ENCODE results near the gene WDR72.
"Not testable (repeated sequence)": the region's sequence is repeated elsewhere in the genome, so short reads cannot be mapped to it uniquely, and the experiment has no call there.

The WDR72 gene

DNA sequence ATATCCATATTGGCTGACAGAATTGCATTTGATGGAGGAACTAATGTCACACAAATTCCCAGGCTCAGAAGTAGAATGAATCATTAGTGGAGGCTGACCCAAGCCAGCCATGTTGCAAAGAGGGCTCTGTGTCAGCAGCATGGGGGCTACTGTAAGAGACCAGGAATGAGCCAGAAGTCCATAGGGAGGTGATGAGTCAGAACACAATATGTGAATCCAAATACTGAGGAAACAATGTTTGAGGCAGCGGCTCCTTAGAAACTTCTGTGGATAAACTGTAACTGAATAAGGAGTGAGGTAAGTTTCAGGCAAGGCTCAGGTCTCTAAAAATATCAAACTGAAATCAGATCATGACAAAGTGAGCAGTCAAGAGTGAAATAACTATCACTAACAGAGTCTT, 170.7 kb downstream of the WDR72 start:
- DNase-seq, result no peak

DNA sequence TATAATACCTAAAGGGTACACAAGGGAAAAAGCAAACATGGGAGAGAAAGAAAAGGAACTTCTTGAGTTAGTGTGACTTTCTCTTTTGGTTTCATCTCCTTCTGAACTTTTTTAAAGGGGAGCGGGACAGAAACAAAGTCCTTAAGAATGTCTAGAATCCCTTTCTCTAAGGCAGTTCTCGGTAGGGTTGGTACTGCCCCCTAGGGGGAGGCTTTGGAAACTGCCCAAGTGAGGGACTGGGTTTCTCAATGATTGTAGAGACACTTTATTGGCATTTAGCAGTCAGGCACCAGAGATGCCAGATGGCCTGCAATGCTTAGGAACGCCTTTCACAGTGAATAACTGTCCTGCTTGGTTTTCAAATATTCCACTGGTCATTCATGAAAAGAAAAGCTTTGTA, 172.7 kb downstream of the WDR72 start:
- no peak for DNase-seq

DNA sequence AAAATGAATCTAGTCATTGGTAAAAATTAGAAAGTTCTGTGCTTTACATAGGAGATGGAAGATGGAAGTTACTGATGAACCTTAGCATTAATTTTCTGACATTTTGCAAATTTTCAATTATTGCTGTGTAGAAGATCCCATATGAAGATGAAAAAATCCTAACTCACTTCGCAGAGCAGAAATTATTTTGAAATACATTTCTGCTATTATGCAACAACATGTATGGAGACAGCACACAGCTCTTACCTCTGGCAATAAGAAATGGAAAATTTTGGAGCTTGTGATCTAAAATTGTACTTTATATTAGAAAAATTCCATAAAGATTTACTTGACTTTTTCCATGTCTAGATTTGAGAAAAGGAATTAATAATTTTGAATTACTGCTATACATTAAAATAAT, 177.9 kb downstream of the WDR72 start:
- no peak for DNase-seq

DNA sequence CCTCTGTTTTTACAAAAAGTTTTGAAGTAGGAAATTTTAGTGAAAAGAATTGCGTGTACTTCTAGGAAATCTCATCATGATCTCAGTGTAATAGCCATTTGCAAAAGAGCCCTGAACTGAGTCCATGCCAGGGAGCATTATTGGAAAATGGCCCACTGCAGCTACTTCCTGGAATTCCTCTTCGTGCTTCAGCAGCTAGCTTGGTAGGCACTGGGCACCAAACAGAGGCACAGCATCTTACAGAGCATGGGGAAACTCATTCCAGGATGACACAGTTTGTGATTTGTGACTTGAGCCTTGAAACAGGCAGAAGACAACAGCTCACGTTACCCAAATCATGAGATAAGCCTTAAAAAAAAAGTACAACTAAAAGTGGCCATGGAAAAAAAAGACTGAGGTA, 179.1 kb downstream of the WDR72 start:
- no peak for DNase-seq

DNA sequence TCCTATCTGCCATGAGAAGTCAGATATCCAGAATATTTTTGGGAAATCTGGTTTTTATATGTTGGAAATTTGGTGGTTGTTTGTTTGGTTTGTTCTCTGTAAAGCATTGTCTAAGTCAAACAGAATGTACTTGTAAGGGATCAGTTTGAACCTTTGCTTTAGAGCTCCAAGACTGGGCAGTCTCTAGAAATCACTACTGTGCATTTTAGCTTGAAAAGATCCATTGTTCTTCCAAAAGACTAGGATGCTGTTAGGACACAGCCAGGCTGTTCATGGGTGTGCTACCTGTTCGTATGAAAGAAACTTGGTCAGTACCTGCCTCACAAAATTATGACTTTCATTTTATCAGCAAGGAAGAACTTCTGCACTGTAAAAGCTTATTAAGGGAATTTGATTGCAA, 182.6 kb downstream of the WDR72 start:
- DNase-seq, result no peak

DNA sequence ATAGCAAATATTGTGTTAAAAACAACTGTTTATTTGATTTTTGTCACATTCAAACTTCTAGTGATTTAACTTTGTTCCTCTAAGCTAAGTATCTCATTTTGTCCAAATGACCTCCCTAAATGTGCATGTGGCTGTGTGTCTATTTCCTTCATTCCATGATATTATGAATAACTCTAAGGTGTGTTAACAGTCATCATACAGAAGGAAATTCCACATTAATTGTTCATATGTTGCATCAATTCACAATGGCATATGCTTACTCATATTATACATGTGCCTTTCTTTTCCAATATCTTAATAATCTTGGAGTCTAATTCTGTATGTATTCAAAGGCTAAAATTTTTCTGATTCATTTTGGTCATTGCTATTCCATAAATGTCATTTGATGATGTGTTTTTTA, 186.4 kb downstream of the WDR72 start:
- DNase-seq, result no peak

DNA sequence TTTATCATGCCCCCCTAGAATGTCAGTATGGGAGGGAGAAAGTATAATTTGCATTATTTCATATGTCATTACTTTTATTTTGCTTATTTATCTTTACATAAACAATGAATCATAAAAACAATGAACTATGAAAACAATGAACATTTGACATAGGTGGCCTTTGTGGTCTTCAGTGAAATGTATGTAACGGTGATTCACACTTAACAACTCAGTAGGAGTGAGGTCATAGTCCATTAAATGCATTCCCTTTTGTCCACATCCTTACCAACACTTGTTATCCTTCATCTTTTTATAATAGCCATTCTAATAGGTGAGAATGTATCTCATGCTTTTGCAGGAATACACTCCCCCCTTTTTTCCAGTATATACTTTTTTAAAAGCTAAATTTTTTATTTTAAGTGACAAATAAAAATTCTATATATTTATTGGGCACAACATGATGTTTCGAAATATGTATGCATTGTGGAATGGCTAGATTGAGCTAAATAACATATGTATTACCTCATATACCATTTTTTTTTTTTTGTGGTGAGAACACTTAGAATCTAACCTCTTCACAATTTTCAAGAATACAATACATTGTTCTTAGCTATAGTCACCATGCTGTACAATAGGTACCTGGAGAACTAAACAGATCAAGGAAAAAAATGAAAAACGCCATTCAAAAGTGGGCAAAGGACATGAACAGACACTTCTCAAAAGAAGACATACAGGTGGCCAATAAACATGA, 189.5 kb downstream of the WDR72 start:
- no peak for DNase-seq

DNA sequence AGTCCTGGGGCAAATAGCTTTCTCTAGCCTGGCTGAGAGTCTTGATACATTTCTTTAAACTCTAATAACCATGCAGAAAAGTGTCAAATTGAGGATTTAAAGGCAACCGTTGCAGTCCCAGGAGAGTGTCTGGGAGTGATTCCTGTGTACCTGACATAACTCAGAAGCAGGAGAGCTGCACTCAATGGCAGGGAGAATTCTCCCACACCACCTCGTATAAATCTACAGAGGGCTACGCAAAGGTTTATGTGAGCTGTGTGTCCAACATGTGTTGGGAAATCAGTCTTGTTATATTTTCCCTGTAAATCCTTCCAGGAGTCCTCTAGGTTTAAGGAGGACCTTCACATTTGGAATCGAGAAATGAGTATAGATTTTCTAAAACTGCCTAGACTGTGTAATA, 192.6 kb downstream of the WDR72 start:
- no peak for DNase-seq

DNA sequence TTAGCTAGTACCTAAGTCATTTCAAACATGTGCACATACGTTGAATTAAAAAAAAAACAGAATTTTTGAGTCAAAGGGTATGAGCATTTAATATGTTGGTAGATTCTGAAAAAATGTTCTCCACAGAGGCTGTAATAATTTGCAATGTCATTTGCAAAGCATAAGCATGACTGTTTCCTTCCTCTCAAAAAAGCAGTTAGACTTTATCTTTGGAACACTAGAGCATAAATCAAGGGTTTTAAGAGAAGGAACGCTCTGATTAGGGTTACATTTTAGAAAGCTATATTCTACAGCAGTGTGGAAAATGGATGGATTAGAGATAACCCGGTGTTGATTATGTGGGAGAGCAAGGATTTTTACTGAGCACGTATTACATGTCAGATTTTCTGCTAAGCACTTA, 193.7 kb downstream of the WDR72 start:
- DNase-seq, result no peak

DNA sequence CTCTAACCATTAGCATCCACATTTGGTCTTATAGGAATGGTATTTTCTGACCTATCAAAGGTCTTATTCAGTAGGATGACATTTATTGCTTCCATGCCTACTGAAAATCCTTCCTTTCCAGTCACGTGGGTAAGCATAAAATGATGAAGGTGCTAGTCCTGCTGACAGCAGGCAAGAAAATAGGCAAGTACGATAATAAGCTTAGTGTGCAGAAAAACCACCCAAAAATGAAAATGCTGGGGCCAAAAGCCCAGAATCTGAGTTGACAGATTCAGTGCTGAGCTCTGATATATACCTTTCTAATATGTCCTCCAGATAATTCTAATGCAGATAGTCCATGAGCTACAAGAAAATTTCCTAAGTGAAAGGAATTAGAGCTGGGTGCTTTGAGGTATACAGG, 194.8 kb downstream of the WDR72 start:
- no peak for DNase-seq

DNA sequence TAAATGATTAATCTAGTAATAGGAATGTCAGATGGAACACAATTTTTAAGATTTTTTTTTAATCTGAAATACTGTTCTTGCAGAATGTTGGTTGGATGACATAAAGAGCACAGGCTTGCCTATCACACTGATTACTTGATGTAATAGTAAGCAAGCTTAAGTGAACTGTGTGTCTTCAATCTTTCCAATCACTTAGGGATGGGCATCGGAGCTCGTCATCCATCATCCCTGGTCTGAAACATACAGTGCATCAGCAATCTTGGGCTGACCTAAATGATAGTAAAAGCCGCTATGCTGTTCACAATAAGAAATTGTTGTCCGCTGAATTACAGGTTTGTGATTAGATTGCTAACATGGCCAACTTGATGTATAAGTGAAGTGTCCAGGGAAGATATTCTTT, 195.8 kb downstream of the WDR72 start:
- no peak for DNase-seq

DNA sequence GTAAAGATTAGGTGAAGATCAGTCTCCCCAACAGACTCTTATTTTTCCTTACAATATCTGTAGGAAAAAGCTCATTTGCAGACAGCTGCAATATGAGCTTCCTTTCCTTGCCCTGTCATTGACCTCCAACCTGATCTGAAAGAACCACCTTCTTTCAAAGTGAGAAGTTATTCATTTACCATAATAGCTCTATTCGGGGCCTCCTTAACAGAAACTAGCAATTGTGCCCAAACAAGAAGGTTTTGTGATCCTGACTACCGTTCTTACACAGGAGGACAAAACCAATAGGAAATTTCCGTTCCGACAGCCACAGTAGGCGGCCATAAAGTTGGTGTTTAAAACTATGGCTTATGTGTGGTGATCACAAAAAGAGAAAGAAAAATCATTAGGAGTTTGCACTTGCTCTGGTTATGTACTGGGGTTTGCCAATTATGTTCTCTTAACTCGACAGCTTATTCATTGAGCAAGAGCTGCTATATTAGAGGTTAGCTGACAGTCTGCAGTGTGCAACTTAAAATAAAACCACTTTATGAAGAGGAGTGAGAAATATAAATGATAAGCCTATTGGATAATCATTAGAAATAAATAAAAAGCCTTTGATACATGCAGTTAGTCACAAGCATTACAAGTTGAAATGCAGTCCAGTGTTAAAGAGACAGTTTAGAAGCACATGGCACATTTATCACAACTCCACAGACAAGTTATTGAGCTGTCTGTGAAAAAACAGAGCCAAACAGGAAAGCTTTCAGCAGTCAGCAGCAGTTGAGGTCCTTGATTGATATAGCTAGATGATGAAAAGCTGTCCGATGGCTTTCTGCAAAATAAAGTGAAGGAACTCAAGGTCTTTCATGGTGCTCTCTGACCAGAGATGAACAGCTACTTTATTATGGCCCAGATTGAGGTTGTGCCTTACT, 199.8 kb downstream of the WDR72 start:
- DNase-seq, result no peak

DNA sequence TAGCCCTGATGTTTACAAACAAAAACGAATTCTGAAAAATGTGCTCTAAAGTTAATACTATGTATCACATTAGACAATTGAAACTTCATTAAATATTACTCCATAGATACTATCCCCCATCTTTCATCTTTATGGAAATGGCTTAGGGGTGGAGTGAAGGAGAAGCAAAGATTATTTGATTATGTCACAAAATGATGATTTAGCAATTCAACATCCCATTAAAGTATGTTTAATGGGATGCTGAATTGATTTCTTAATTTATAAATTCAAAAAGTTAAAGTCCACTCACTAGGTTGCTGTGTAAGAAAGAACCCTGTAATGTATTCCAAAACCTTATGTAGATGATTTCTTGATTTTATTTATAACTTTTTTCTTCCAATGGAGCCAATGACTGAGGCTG, 201.1 kb downstream of the WDR72 start:
- no peak for DNase-seq

DNA sequence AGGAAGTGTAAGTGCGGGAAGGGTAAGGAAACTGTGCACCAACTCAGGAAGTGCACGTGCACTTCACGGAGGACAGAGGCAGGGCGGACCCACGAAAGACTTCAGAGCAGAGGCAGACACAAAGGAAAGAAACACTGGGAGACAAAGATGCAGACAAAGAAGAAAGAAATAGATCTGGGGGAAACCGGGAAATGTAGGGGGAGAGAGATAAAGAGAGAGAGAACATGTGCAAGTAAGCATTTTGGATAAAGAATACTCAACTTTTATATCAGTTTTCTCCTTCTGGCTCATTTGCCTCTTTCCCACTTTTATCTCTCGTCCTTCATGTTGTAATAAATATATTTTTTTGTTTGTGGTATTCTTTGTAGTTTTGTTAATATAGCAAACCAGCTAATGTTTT, 204.2 kb downstream of the WDR72 start:
- no peak for DNase-seq

DNA sequence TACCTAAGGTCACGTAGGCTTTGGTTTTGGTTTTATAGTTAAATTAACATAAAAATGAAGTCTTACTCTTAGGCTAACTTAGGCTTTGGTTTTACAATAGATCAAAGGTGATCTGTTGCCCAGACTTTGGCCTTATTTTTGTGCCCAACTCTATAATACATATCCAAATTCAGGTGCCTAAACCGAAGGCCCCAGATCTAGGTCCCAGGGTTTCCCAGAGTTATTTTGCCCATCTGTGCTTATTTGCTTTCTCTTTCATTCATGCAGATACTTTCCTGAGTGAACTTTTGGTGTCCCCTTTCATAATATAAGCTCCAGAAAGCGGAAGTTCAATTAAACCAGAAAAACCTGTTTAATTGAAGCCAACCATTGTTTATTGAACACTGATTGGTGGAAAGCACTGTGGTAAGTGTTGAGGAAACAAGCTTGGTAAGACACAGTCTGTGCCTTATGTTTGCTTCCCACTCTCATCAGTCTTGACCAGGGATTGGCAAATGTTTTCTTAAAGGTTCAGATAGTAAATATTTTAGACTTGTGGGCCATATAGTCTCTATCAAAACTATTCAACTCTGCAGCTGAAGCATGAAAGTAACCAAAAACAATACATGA, 209.7 kb downstream of the WDR72 start:
- DNase-seq, result no peak

DNA sequence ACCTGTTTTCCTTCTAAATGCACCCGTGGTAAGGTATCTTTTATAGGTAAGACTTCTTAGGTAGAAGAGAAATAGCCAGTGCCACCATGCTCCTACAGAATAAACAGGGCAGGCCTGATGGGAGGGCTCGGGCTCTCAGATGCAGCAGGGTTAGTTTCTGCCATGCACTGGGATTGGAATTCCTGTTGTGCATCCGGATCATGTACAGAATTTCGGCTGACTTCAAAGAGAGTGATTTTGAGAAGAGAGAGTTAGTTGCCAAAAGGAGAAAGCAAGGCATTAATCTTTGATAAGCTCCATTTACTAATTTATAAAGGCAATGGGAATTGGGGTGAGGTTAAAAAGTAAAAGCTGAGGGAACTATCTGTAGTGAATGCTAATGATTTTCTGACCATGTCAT, 211.2 kb downstream of the WDR72 start:
- no peak for DNase-seq

DNA sequence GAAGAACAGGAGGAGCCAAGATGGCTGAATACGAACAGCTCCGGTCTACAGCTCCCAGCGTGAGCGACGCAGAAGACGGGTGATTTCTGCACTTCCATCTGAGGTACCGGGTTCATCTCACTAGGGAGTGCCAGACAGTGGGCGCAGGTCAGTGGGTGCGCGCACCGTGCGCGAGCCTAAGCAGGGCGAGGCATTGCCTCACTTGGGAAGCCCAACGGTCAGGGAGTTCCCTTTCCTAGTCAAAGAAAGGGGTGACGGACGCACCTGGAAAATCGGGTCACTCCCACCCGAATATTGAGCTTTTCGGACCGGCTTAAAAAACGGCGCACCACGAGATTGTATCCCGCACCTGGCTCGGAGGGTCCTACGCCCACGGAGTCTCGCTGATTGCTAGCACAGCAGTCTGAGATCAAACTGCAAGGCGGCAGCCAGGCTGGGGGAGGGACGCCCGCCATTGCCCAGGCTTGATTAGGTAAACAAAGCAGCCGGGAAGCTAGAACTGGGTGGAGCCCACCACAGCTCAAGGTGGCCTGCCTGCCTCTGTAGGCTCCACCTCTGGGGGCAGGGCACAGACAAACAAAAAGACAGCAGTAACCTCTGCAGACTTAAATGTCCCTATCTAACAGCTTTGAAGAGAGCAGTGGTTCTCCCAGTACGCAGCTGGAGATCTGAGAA, 218.7 kb downstream of the WDR72 start:
- DNase-seq, result not testable (repeated sequence)

DNA sequence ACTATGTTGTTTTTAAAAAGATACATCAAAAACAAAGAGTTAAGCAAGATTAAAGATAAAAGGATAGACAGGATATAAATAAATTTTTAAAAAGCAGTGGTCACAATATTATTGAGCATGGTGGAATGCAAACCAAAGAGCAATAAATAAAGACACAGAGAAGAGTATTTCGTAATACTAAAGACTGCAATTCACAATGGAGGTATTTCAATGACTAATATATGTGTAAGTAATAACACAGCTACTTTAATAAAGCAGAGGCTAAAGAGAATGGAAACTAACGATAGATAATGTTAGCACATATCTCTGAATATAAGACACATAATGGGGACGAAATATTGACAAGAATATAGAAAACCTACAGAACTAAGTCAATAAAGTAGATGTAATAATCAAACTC, 219.6 kb downstream of the WDR72 start:
- no peak for DNase-seq

DNA sequence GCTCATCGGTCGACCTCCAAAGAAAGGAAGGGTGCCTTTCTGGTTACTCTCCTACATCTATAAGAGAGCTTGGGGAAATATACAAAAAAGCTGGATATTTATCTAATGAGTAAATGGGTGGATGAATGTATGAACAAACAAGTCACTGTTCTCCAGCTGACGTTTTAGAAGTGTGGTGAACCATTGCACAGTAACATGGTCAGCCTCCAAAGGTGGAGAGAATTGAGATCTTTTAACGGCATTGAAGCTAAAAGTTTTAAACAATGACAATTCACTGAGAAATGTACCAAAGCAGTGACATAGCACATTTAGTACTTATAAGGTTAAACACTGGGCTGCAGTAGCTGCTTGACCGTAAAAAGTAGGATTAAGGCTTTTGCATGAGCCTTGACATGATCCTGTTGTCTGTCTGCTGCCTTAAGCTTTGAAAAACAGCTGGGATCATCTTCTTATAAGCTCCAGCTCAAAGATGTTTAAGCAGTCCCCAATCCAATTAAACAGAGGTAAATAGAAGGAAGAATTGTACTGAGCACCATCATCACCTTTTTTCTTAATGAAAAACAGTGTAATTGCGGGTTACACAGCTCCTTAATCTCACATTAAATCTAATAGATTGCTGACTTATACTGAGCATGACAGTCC, 222.9 kb downstream of the WDR72 start:
- DNase-seq, result no peak

DNA sequence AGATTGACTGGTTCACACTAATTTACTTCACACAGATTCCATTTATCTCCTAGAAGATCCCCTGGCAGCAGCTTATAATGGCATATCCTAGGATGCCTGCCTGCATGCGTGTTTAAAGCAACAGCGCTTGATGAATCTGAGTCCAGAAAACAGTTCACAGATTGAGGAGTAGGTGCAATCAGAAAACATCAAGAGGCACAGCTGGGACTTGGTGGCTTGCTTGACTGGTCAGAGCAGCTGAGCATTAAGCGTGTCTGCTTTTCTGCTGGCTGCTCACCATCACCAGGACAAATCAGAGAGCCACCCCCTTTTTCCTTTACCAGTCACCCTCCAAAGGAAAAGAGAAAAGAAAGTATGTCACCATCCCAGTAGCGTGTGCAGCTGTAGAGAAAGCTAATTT, 223.6 kb downstream of the WDR72 start:
- DNase-seq, result no peak

DNA sequence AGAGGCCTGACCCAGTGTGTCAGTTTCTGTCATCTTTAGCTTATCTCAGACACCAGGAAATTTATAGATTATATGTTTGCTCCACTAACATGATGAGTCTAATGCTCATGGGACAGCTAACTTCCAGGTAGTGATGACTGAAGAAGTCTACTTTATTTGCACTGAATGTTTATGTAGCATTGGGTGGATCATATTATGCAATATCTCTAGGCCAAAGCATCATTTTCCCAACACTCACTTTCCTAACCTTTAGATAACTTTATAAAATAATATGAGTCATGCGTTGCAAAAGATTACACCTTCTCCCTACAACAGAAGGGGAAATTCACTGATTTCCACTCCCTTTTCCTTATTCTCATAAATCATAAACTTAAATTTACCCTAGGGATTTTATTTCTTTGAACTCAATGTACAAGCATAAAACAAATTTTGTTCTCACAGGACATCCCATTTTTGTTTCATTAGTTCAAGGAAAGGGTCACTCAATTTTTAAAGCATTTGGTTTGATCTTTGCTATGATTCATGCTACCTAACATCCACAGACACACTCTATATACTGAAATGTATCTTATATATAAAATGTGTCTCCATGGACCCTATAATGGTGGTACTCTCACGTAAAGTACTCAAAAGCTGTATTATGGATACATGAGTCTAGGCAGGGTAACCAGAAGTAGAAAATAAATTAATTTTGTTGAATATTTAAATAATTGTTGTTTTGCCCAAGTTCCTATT, 225.2 kb downstream of the WDR72 start:
- no peak for DNase-seq

DNA sequence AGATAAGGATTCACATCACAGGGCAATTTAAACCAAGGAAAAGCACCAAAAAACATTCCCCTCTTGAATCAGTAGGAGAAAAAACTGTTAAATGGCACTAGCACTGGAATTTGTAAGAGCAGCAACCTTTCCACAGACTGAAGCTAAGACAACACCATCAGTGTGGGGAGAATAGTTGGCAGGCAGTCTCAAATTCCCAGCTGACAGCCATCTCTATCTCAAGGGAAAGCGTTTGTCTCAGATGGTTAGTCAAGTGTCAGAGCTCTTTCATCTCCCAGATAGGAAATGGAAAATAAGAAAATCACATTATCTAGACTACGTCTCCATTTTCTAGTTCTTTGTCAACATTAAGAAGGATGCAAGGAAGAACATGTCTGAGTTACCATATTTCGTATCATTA, 228.7 kb downstream of the WDR72 start:
- DNase-seq, result no peak

All from CD4-positive, alpha-beta T cell treated with Interleukin-6 for 4 hours (primary cell).